OCI-LY3 (cell line): ENCODE data around the gene NEU4.

Experiments
- H2AFZ ChIP-seq: fragments of 200-600, 300-600 bp; shearing (Covaris generic); 2 replicates; pipeline ENCODE4 v1.6.0; 2014; ENCODE audit warnings: antibody characterized with exemption, low read depth, low read length
- H3K27ac ChIP-seq: fragments of 200-600, 300-600 bp; sonication (generic); 2 replicates; pipeline ENCODE4 v1.5.1; 2014; ENCODE audit warnings: mild to moderate bottlenecking, low read length, moderate library complexity, mixed read lengths
- H3K27me3 ChIP-seq: fragments of 200-600, 300-600 bp; sonication (generic); 2 replicates; pipeline ENCODE4 v1.6.1; 2014; ENCODE audit warnings: low read depth, low read length, mixed read lengths
- H3K36me3 ChIP-seq: fragments of 200-600, 300-600 bp; sonication (generic); replicated peaks from 2 replicates; pipeline ENCODE3; 2014; ENCODE audit warnings: low read depth, low read length, mixed read lengths
- H3K4me1 ChIP-seq: fragments of 300-600, 200-600 bp; sonication (generic); 2 replicates; pipeline ENCODE4 v1.6.1; 2014; ENCODE audit warnings: low read length, mixed read lengths
- H3K4me2 ChIP-seq: fragments of 200-600, 300-600 bp; sonication (generic); 2 replicates; pipeline ENCODE4 v1.6.1; 2014; ENCODE audit warnings: low read length, mixed read lengths
- H3K4me3 ChIP-seq: fragments of 300-600, 200-600 bp; sonication (generic); 2 replicates; pipeline ENCODE4 v1.5.1; 2014; ENCODE audit warnings: antibody characterized with exemption, mild to moderate bottlenecking, low read length, moderate library complexity
- H3K79me2 ChIP-seq: fragments of 300-600, 200-600 bp; shearing (Covaris generic); 2 replicates; pipeline ENCODE4 v1.6.1; 2014; ENCODE audit warnings: mild to moderate bottlenecking, low read length, mixed read lengths
- H3K9ac ChIP-seq: fragments of 300-600, 200-600 bp; shearing (Covaris generic); 2 replicates; pipeline ENCODE4 v1.6.0; 2014; ENCODE audit warnings: mild to moderate bottlenecking, low read length, moderate library complexity
- H3K9me3 ChIP-seq: fragments of 200-600, 300-600 bp; shearing (Covaris generic); 2 replicates; pipeline ENCODE4 v1.6.1; 2014; ENCODE audit warnings: low read length, mixed read lengths; ENCODE audit not compliant: insufficient read depth
- H4K20me1 ChIP-seq: fragments of 200-600, 300-600 bp; sonication (generic); 2 replicates; pipeline ENCODE4 v1.6.1; 2016; ENCODE audit warnings: low read length, mixed read lengths; ENCODE audit not compliant: insufficient read depth
- CTCF ChIP-seq: fragments of 200-600, 300-600 bp; sonication (generic); IDR thresholded peaks from 2 replicates; pipeline ENCODE4 v1.5.1; 2014; ENCODE audit warnings: antibody characterized with exemption, low read length, low read depth
- EZH2phosphoT487 ChIP-seq: fragments of 200-600 bp; shearing (Covaris generic); IDR thresholded peaks from 2 replicates; pipeline ENCODE4 v1.6.1; 2018; ENCODE audit warnings: antibody characterized with exemption, mixed run types, low read depth

Gene NEU4

GRCh38 chr2:241796610-241797138 lies 12.3 kb upstream of the NEU4 start:
- no peak overlapping the region for H3K4me2 ChIP-seq

GRCh38 chr2:241797441-241798080 lies 11.4 kb upstream of the NEU4 start:
- Histone ChIP-seq H3K4me2 (no peak overlapping the region), H3K27ac (no peak overlapping the region), H3K27me3 (no peaks in the 10 kb centered on the region), H3K9ac (no peak overlapping the region), H3K4me1 (no peaks in the 10 kb centered on the region), H3K36me3 (no peaks in the 10 kb centered on the region), H3K9me3 (no peaks in the 10 kb centered on the region), H3K79me2 (no peaks in the 10 kb centered on the region), H2AFZ (no peak overlapping the region), H4K20me1 (no peaks in the 10 kb centered on the region), H3K4me3 (no peak overlapping the region)
- TF ChIP-seq CTCF (no peak), EZH2phosphoT487 (no peak)

More at GRCh38 chr2:241796610-241797138, 12.3 kb upstream of the NEU4 start:
- Histone ChIP-seq H3K79me2 (no peaks in the 10 kb centered on the region), H3K4me3 (no peak overlapping the region), H3K36me3 (no peaks in the 10 kb centered on the region), H4K20me1 (no peaks in the 10 kb centered on the region), H3K4me1 (no peaks in the 10 kb centered on the region), H3K9ac (no peak overlapping the region), H2AFZ (no peak overlapping the region), H3K9me3 (no peaks in the 10 kb centered on the region), H3K27ac (no peak overlapping the region), H3K27me3 (no peaks in the 10 kb centered on the region)
- no peak for TF ChIP-seq CTCF
- TF ChIP-seq EZH2phosphoT487: no peak

- Histone ChIP-seq H3K36me3 (no peaks in the 10 kb centered on the region), H3K27me3 (no peaks in the 10 kb centered on the region), H4K20me1 (no peaks in the 10 kb centered on the region), H3K4me2 (no peak overlapping the region), H3K79me2 (no peaks in the 10 kb centered on the region), H3K9ac (no peak overlapping the region), H3K27ac (no peak overlapping the region), H3K4me1 (no peaks in the 10 kb centered on the region), H2AFZ (no peak overlapping the region), H3K4me3 (no peak overlapping the region), H3K9me3 (no peaks in the 10 kb centered on the region)
- TF ChIP-seq CTCF: no peak
- no peak for TF ChIP-seq EZH2phosphoT487
Observed at GRCh38 chr2:241798081-241798630, 10.8 kb upstream of the NEU4 start.

- no peaks in the 10 kb centered on the region for H3K36me3 ChIP-seq
- H3K9me3 ChIP-seq: no peaks in the 10 kb centered on the region
- no peak overlapping the region for H3K4me3 ChIP-seq
- no peaks in the 10 kb centered on the region for H3K79me2 ChIP-seq
- H3K9ac ChIP-seq: no peak overlapping the region
- no peak overlapping the region for H3K4me2 ChIP-seq
- H4K20me1 ChIP-seq: no peaks in the 10 kb centered on the region
- peaks cover 6% of the 10 kb centered on the region for H3K27me3 ChIP-seq
- TF ChIP-seq EZH2phosphoT487: no peak
- TF ChIP-seq CTCF: no peak
- H3K4me1 ChIP-seq: peaks cover under 1% of the 10 kb centered on the region; the same call in 1 of the 2 replicates
- no peak overlapping the region for H2AFZ ChIP-seq
- H3K27ac ChIP-seq: no peak overlapping the region
Observed at GRCh38 chr2:241798631-241799521, 10.1 kb upstream of the NEU4 start.
